Activated CD8-positive, alpha-beta memory T cell treated with anti-CD3 and anti-CD28 coated beads, Interleukin-2, amount 50 U/mL, for 1 hour (primary cell): Measurements from ENCODE around the gene TEP1.

ENCODE experiments used
- DNase-seq: peaks from one replicate; pipeline ENCODE4 v3.0.0-alpha.2; 2020; ENCODE audit errors: extremely low read depth

Gene TEP1

GRCh38 chr14:20429801-20430669, 16.7 kb upstream of the TEP1 start:
- no peak for DNase-seq

GRCh38 chr14:20428802-20429201, 15.5 kb upstream of the TEP1 start:
- DNase-seq, result no peak

GRCh38 chr14:20428010-20428365, 14.7 kb upstream of the TEP1 start:
- no peak for DNase-seq

GRCh38 chr14:20427231-20428009, 14.1 kb upstream of the TEP1 start:
- DNase-seq, result no peak

GRCh38 chr14:20424851-20425250, 11.6 kb upstream of the TEP1 start:
- DNase-seq, result no peak

- no peak for DNase-seq
Observed at GRCh38 chr14:20422886-20423285, 9.6 kb upstream of the TEP1 start.

- DNase-seq, result no peak
Observed at GRCh38 chr14:20421267-20421666, 8.0 kb upstream of the TEP1 start.

GRCh38 chr14:20419419-20419818, 6.1 kb upstream of the TEP1 start:
- no peak for DNase-seq

GRCh38 chr14:20418501-20418909, 5.2 kb upstream of the TEP1 start:
- DNase-seq, result no peak

- no peak for DNase-seq
Observed at GRCh38 chr14:20417250-20418186, 4.2 kb upstream of the TEP1 start.

GRCh38 chr14:20416223-20416622, 2.9 kb upstream of the TEP1 start:
- DNase-seq, result no peak

GRCh38 chr14:20415782-20416206, 2.5 kb upstream of the TEP1 start:
- DNase-seq, result no peak

- no peak for DNase-seq
Observed at GRCh38 chr14:20413744-20414082, 412 bp upstream of the TEP1 start.

- DNase-seq, result no peak
Observed at GRCh38 chr14:20412411-20412810, 890 bp downstream of the TEP1 start.

- no peak for DNase-seq
Observed at GRCh38 chr14:20409226-20409625, 4.1 kb downstream of the TEP1 start.

- no peak for DNase-seq
Observed at GRCh38 chr14:20403521-20403920, 9.8 kb downstream of the TEP1 start.

GRCh38 chr14:20400965-20401593, 12.2 kb downstream of the TEP1 start:
- no peak for DNase-seq

- no peak for DNase-seq
Observed at GRCh38 chr14:20400589-20400964, 12.7 kb downstream of the TEP1 start.

GRCh38 chr14:20397511-20397910, 15.8 kb downstream of the TEP1 start:
- DNase-seq, result no peak

GRCh38 chr14:20391505-20391904, 21.8 kb downstream of the TEP1 start:
- DNase-seq, result no peak

GRCh38 chr14:20388159-20388558, 25.1 kb downstream of the TEP1 start:
- no peak for DNase-seq

GRCh38 chr14:20387576-20387975, 25.7 kb downstream of the TEP1 start:
- no peak for DNase-seq
